Islet precursor cell (in vitro differentiated cells): Measurements from ENCODE around the gene FZD10.

ENCODE experiments used
- DNase-seq: peaks from one replicate; pipeline ENCODE4 v3.0.0-alpha.2; 2018

Gene FZD10

DNA sequence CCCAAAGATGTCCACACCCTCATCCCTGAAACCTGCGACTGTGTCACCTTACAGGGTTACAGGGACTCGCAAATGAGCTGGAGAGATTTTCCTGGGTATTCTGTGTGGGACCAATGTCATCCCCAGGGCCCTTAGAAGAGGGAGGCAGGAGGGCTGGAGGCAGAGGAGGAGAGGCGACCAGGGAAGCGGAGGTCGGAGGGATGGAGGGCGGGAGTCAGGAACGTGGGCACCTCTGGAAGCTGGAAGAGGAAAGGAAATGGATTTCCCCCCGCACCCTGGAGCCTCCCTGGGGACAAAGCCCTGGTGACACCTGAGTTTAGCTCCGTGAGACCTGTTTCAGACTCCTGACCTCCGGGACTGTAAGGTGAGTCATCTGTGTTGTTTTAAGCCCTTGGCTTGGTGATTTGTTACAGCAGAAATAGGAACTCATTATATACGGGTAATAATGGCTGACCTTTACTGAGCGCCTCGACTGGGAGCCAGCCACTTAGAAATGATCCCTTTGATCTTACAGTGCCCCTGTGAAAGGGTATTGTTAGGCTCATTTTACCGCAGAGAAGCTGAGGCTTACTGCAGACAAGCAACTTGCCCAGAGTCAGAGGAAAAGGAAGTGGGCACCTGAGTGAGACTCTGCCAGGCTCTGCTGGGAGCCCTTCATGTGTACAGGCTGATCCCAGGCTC lies 29.3 kb upstream of the FZD10 start:
- DNase-seq, result peak; percentile 89

DNA sequence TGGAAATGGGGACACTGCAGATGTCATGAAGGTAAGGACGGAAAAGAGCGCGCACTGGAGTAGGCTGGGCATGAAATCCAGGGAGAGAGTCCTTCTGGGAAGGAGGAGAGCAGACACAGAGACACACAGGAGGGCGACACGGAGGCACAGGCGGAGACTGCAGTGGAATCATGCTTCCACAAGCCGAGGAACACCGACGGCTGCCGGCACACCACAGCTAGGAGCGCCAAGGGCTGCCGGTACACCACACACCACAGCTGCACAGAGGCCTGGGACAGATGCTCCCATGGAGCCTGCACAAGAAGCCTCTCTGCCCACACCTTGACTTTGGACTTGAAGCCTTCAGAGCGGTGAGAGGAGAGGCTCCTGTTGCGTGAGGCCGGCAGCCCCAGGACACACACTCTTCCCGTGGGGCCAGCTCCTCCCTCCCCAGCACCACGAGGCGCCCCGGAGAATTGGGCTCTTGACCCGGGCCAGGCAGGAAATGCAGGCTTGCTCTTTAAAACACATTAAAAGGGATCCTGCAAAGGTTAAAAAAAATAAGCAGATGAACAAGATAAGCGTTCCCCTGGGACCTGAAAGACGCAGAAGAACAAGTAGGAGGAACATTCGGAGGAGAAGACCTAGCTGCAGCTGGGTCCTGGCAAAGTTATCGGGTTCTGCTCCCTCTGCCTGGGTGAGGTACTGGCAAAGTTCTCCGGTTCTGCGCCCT lies 28.3 kb upstream of the FZD10 start:
- DNase-seq, result no peak

DNA sequence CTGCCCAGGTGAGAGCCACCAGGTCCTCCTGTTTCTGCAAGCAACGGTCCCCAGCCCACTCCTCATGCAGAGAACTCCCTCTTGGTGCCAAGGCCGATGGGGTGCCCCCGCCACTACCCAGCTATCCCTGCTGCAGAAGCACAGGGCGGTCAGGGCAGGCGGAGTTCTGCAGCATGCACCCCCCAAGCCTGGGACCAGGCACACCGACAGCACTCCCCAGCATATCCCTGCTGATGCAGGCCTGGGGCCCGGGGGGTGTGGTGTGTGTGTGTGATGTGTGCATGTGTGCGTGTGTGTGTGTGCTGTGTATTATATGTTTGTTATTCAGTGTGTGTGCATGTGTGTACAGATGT lies 27.7 kb upstream of the FZD10 start:
- no peak for DNase-seq

DNA sequence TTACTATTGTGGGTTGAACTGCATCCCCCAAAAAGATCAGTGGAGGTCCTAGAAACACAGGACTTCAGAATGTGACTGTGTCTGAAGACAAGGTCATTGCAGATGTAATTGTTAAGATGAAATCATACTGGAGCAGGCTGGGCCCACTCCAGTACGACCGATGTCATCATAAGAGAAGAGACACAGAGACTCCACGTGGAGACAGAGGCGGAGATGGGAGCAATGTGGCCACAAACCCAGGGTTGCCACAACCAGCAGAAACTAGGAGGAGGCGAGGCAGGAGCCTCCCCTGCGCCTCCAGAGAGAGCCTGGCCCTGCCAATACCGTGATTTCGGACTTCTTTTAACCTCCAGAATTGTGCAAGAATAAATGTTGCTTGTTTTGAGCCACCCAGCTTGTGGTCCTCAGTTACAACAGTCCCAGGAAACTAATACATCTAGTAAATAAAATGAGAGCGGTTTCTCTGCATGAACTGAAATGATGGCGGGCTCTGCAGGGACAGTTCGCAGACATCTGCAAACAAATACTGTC lies 25.7 kb upstream of the FZD10 start:
- no peak for DNase-seq

- DNase-seq, result peak; percentile 81
Observed at GRCh38 chr12:130137040-130138018, 24.9 kb upstream of the FZD10 start.

- DNase-seq, result no peak
Observed at GRCh38 chr12:130138478-130138877, 23.8 kb upstream of the FZD10 start.

DNA sequence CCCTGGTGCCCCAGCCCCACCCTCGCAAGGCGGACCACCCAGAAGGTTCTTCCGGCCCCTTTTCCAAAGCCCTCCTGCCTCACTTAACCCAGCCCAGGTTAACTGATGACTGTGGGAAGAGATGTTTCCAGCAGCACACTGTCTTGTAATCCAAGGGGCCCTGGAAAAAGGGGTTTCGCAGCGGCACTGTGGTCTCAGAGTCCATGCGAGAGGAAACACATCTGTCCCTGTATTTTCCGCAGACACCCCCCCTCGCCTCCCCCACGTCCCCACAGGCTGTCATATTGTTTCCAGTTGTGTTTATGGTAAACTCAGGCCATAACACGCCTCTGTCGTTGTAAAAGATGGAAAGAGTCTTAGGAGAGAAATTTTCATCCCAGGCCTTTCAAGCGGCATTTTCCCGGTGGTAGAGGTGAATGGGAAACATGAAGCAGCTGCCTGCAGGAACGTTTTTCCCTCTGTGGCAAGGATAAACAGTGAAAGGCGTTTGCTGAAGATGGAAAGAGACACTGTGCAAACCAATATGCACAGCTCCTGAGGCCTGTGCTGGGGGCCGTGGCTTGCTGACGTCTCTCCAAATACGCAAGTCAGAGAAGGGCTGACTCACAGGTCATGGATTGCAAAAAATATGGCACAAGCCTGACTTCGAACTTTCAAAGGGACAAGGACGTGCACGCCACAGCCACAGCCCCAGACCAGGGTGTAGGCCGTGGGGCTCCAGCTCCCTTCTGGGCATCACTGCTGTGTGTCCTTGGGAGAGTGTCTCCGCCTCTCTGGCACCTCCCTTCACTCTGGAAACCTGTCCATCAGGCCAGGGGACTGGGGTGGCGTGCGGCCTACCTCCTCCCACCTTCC lies 22.5 kb upstream of the FZD10 start:
- peak; percentile 71 for DNase-seq

DNA sequence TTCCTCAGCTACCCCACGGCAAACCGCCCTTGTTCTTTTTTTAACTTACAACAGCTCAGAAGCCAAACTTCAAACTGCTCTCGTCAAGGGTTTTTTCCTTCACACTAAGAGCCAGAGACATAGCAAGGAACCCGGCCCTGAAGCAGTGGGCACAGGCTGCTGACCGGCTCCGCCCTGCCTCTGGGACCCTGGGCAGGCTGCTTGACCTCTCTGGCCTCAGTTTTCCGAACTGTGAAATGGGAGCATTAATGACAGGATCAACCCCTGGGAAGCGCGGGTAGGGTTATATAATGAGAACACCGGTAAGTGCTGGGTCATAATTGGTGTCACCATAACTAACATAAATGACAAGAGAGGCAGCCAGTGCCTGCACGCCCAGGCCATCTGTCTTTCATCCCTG lies 21.2 kb upstream of the FZD10 start:
- no peak for DNase-seq

DNA sequence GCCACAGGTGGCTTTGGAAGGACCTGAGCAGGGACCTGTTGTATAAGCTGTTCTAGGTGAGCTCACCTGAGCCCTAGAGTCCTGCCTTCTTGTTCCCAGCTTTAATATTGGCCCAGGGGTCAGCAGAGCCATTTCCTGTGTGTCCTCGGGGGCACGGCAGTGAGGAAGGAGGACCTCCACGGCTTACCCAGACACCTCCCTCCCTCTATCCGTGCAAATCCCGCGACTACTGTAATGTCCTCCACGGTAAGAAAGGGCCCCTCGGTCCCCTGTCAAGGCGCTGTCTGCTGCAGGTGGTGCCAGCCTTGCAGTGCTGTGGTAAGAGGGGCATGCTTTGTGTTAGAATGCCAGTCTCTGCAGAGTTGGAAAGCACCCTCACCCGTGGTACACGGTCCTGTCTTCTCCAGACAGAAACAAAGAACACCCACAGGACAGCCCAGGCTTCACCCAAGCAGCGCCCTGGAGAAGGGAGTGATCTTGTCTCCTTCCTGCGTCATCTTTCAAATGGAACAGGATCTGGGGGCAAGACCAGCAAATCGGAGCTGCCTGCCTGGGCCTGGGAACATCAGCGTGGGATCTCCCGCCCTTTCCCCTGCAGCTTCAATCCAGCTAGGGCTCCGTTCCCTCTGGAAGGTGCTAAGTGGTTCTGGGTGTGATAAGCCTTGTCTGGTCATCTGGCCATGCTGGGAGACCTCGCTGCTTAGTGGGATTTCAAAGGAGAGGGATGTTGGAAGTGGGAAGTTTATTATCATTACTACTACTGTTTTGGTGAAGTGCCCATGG lies 20.2 kb upstream of the FZD10 start:
- DNase-seq, result no peak

DNA sequence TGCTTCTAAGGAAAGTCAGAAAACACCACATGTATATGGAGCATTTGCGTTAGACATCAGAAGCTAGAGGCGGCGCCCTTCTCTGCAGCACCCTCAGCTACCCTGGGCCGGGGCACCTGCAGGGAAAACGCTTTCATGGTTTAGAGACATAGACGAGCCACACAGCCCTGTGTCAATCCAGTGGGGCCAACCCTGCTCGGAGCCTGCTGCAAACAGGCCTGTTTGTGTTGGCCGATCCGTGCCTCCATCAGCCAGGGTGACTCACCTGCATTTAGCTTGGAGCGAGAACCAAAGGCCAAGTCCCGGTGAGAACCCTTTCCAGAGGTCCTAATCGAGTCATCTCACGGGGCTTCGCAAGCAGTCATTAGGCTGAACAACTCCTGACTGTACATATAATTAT lies 19.5 kb upstream of the FZD10 start:
- DNase-seq, result peak; percentile 96

DNA sequence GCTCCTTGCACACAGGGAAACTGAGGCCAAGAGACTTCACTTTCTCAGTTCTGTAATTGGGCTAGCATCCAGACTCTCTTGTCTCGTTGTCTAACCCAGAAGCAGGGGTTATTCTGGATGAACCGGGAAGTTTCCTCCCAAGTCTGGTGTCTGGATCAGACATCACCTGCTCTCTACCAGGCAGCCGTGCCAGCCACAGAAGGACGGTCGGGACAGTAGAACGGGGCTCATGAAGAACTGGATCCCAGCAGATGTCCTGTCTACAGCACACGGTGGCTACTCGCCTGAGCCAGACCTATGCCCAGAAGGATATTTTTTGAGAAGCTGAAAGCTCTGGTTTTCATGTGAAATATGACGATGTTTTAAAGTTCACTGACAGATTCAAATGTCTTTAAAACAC lies 19.1 kb upstream of the FZD10 start:
- DNase-seq, result no peak

- no peak for DNase-seq
Observed at GRCh38 chr12:130144256-130144655, 18.0 kb upstream of the FZD10 start.

GRCh38 chr12:130145731-130146130 lies 16.5 kb upstream of the FZD10 start:
- DNase-seq, result no peak

GRCh38 chr12:130146176-130146931 lies 15.9 kb upstream of the FZD10 start:
- no peak for DNase-seq

DNA sequence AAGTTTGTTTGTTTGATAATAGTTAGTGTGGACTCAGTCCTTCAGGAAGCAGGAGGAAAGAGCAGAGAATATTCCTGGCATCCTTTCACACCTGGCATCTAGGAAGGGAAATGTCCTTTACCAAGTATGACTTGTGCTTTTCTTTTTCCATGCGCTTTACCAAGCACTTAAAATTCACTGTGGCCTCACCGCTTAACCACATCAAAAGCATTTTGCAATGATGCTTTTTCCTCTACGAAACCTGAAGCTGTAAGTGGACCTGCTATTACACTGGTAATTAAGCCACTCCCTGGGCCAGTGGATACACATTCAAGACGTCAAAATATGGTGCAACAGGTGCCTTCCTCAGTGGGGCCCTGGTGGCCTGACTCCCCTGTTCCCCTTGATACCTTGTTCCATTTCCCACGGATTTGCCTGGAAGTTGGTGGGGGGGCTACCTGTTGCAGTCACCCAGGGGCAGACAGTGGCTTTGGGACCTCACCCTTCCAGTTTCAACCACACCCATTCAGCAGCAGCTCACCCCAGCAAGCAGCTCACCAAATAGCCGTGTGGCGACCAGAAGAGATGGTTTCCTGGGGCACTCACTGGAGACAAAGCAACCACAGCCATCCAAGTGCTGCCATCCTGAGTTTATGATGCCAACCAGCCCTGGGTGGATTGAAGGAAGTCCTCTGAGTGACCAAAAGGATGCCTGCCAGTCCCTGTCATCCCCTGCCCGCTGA lies 14.2 kb upstream of the FZD10 start:
- no peak for DNase-seq

DNA sequence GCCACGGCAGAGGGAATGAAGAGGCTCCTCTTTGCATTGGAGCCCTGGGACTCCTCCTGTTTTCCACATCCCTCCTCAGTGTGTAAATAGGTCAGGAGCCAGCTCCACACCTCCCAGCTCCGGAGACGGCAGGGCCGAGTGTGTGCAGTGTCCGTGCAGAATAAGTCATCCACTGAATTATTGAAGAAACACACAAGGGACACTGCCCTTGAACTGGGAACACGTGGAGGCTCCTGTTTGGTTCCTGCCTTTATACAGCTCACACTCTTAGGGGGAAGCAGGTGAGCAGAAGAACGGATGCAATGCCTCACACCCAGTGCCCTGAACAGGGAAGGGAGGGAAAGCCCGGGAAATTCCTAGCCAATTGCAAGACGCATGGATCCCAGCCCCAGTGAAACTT lies 10.4 kb upstream of the FZD10 start:
- DNase-seq, result no peak

DNA sequence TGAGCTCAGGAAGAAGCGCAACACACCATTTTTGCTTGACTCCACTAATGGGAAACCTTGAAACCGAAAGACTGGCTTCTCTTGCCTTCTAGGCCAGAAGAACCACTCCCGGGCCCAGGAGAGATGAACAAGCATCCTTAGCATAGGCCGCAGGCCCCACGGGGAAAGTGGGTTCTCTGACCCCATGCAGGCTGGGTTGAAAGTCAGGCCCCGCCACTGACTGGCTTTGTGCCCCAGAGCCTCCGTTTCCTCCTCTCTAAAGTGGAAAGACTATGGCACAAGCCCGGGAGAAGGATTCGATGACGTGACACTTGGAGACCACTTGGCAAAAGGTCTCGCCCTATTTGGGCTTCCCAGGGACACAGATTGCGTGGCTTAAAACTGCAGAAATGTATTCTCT lies 9.9 kb upstream of the FZD10 start:
- no peak for DNase-seq

DNA sequence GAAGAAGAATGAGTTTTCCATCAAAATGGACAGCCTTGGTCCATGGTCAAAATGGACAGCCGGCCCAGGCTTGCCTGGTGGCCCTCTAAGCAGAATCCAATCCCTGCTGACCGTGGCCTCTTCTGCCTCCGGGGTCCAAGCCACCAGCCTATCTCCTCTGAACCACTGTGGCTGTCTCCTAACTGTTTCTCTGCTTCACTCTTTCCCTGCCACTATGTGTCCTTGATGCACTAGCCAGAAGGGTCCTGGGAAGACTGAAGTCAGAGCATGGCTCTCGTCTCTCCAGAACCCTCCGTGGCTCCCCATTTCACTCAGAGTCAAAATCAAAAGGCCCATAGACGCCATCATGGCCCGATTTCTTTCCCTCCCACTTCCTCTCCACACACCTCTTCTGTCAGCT lies 8.5 kb upstream of the FZD10 start:
- no peak for DNase-seq

GRCh38 chr12:130154276-130155070 lies 7.8 kb upstream of the FZD10 start:
- no peak for DNase-seq
